HUES48 (cell line): Measurements from ENCODE around the gene KARS1.

ENCODE experiments used
- H3K27ac ChIP-seq: one replicate; pipeline ENCODE4 v1.7.0; 2013; ENCODE audit warnings: low read depth, low read length, inconsistent platforms
- H3K27me3 ChIP-seq: 2 replicates; pipeline ENCODE4 v1.6.1; 2013; ENCODE audit warnings: mild to moderate bottlenecking, low read length; ENCODE audit not compliant: control insufficient read depth, insufficient read depth
- H3K36me3 ChIP-seq: 2 replicates; pipeline ENCODE4 v1.6.1; 2013; ENCODE audit warnings: low read length; ENCODE audit not compliant: control insufficient read depth, insufficient read depth
- H3K4me1 ChIP-seq: 2 replicates; pipeline ENCODE4 v1.6.1; 2013; ENCODE audit warnings: mild to moderate bottlenecking, low read length; ENCODE audit not compliant: control insufficient read depth, insufficient read depth
- H3K4me3 ChIP-seq: 2 replicates; pipeline ENCODE4 v1.5.1; 2013; ENCODE audit warnings: mild to moderate bottlenecking, low read depth, low read length
- H3K9ac ChIP-seq: 2 replicates; pipeline ENCODE4 v1.6.1; 2013; ENCODE audit warnings: mild to moderate bottlenecking, low read depth, low read length, moderate library complexity
- H3K9me3 ChIP-seq: 2 replicates; pipeline ENCODE4 v1.6.1; 2013; ENCODE audit warnings: low read length; ENCODE audit not compliant: control insufficient read depth, insufficient read depth

KARS1 gene

GRCh38 chr16:75578725-75579124 is 68.7 kb downstream of the KARS1 start:
- Histone ChIP-seq H3K9ac (no peak overlapping the region), H3K27me3 (no peaks in the 10 kb centered on the region), H3K4me3 (no peak overlapping the region), H3K4me1 (peaks cover 17% of the 10 kb centered on the region), H3K36me3 (peaks cover 53% of the 10 kb centered on the region), H3K27ac (no peak overlapping the region), H3K9me3 (no peaks in the 10 kb centered on the region)

GRCh38 chr16:75578212-75578611 is 69.3 kb downstream of the KARS1 start:
- no peaks in the 10 kb centered on the region for H3K27me3 ChIP-seq
- peaks cover 17% of the 10 kb centered on the region for H3K4me1 ChIP-seq
- H3K4me3 ChIP-seq, result no peak overlapping the region
- no peak overlapping the region for H3K9ac ChIP-seq
- H3K27ac ChIP-seq, result no peak overlapping the region
- peaks cover 58% of the 10 kb centered on the region for H3K36me3 ChIP-seq
- H3K9me3 ChIP-seq, result no peaks in the 10 kb centered on the region
